Upper lobe of left lung (tissue), 4 donors: ENCODE results near the gene AFF3.

Source experiments
- CTCF ChIP-seq, 6 experiments: fragments of 450-650 bp in 4 of 6; fragments of 200-600 bp in 2 of 6; sonication (generic) in 2 of 6; IDR thresholded peaks; one replicate each; pipeline ENCODE4 v1.5.1; 2016 to 2019; ENCODE audit warnings: antibody characterized with exemption in 6 of 6
- EP300 ChIP-seq, 4 donors: sonication (generic); formaldehyde crosslinking; IDR thresholded peaks; one replicate each; pipeline ENCODE4 v1.5.1; 2017; ENCODE audit warnings: antibody characterized with exemption in 4 of 4, control low read depth in 2 of 4
- POLR2A ChIP-seq, 4 donors: fragments of 450-650 bp; IDR thresholded peaks; one replicate each; pipeline ENCODE4 v1.5.1; 2016 to 2017; ENCODE audit warnings: antibody characterized with exemption in 4 of 4, mild to moderate bottlenecking in 2 of 4
- POLR2AphosphoS5 ChIP-seq, 2 donors: sonication (generic); formaldehyde crosslinking; IDR thresholded peaks; one replicate each; pipeline ENCODE4 v1.5.1; 2017; ENCODE audit warnings: antibody characterized with exemption in 2 of 2

GRCh38 chr2:99789849-99790248 is 352.5 kb downstream of the AFF3 start:
- no peak for TF ChIP-seq CTCF (IDR thresholded peaks at IDR 0.05)
- TF ChIP-seq POLR2AphosphoS5 (IDR thresholded peaks at IDR 0.05) = no peak
- no peak for TF ChIP-seq EP300 (IDR thresholded peaks at IDR 0.05)
- no peak for TF ChIP-seq POLR2A (IDR thresholded peaks at IDR 0.05)
